ENCODE data around the gene SCN11A. TPM values are rescaled to one million over a fixed set of nuclear protein-coding genes. Genes with fewer than 3 reads are reported as not detected.

Gene SCN11A
- total RNA-seq, 1 donor from 2014 or later, result 0.69 TPM

DNA sequence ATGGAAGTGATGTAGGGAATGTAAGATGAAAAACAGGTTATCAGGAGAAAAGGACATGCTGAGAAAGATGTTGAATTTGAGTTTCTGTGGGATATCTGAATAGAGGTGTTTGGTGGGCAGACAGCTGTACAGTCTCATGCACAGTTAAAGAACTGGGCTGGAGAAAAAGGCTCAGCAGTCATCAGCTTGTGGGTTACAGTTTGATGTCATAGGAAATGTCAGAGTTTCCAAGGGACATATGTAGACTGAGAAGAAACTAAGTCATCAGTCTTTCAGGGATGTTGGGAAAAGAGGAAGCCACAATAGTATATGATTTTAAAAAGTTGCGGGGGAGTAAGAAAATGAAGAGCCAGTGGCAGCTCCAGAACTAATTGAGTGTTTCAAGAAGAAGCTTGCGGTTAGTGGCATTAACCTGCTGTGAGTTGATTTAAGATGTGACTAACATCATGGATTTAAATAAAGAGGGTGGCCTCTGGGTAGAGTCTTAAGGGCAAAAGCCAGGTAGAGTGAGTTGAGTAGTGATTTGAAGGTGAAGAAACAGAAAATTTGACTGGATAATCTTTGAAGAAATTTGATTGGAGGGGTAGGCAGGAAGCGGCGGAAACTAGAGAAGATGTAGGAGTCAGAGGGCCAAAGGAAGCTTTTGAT, 31.0 kb upstream of the SCN11A start:
- no peaks in the 10 kb centered on the region for H3K27me3 Mint-ChIP-seq (ENCODE audit: unreplicated experiment)
- H3K36me3 Mint-ChIP-seq (ENCODE audit: low read depth, unreplicated experiment), result peaks cover 28% of the 10 kb centered on the region
- no peaks in the 10 kb centered on the region for H3K9me3 Mint-ChIP-seq (ENCODE audit: unreplicated experiment)
- peak overlapping the region; percentile 25 for H3K27ac Mint-ChIP-seq (ENCODE audit: unreplicated experiment)
- no peak for DNase-seq (ENCODE audit: low spot score)
- H3K4me1 Mint-ChIP-seq (ENCODE audit: unreplicated experiment), result peaks cover 33% of the 10 kb centered on the region
- TF ChIP-seq, protein P1, sequence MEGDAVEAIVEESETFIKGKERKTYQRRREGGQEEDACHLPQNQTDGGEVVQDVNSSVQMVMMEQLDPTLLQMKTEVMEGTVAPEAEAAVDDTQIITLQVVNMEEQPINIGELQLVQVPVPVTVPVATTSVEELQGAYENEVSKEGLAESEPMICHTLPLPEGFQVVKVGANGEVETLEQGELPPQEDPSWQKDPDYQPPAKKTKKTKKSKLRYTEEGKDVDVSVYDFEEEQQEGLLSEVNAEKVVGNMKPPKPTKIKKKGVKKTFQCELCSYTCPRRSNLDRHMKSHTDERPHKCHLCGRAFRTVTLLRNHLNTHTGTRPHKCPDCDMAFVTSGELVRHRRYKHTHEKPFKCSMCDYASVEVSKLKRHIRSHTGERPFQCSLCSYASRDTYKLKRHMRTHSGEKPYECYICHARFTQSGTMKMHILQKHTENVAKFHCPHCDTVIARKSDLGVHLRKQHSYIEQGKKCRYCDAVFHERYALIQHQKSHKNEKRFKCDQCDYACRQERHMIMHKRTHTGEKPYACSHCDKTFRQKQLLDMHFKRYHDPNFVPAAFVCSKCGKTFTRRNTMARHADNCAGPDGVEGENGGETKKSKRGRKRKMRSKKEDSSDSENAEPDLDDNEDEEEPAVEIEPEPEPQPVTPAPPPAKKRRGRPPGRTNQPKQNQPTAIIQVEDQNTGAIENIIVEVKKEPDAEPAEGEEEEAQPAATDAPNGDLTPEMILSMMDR (IDR thresholded peaks at IDR 0.05; ENCODE audit: unreplicated experiment), result no peak
- peak overlapping the region; percentile 49 for H3K4me3 Mint-ChIP-seq (ENCODE audit: unreplicated experiment)

DNA sequence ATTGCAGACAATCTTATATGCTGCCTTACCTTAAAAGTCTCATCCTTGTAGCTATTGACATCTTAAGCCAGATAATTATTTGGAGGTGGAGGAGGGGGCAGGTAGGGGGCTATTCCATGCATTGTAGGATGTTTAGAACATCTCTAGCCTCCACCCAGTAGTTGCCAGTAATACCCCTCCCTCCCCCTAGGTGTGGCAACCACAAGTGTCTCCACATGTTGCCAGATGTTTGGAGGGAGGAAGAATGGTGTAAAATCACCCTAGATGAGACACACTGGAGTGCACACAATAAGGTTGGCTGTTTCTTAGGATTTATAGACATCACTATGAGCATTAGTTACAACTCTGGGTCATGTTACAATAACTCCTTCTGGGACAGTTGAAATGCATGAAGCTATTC, 28.3 kb upstream of the SCN11A start:
- DNase-seq (ENCODE audit: low spot score), result no peak
- H3K4me3 Mint-ChIP-seq (ENCODE audit: unreplicated experiment), result no peak overlapping the region
- TF ChIP-seq, protein P1 (IDR thresholded peaks at IDR 0.05; ENCODE audit: unreplicated experiment), result no peak
- no peaks in the 10 kb centered on the region for H3K9me3 Mint-ChIP-seq (ENCODE audit: unreplicated experiment)
- no peaks in the 10 kb centered on the region for H3K27me3 Mint-ChIP-seq (ENCODE audit: unreplicated experiment)
- peaks cover 27% of the 10 kb centered on the region for H3K36me3 Mint-ChIP-seq (ENCODE audit: low read depth, unreplicated experiment)
- H3K27ac Mint-ChIP-seq (ENCODE audit: unreplicated experiment), result peak overlapping the region; percentile 95
- peaks cover 33% of the 10 kb centered on the region for H3K4me1 Mint-ChIP-seq (ENCODE audit: unreplicated experiment)

DNA sequence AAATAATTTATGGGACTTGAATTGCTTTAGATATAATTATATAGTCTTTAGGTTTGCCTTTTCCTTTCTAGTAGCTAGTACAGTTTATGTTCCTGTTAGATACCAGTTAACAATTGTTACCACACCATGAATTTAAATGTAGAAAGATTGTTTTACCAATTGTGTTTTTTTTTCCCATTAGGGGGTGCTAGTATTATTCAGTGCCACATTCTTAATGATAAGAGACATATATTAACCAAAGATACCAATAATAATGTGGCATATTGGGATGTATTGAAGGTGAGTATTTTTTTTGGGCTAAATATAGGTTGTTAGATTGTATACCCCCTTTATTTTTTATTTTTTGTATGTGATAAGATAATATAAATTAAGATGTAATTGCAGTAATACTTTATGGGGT, 27.8 kb upstream of the SCN11A start:
- Mint-ChIP-seq H3K27ac (ENCODE audit: unreplicated experiment) (no peak overlapping the region), H3K27me3 (ENCODE audit: unreplicated experiment) (no peaks in the 10 kb centered on the region), H3K9me3 (ENCODE audit: unreplicated experiment) (no peaks in the 10 kb centered on the region), H3K36me3 (ENCODE audit: low read depth, unreplicated experiment) (peaks cover 32% of the 10 kb centered on the region), H3K4me3 (ENCODE audit: unreplicated experiment) (no peak overlapping the region), H3K4me1 (ENCODE audit: unreplicated experiment) (peaks cover 35% of the 10 kb centered on the region)
- no peak for DNase-seq (ENCODE audit: low spot score)
- TF ChIP-seq, protein P1 (IDR thresholded peaks at IDR 0.05; ENCODE audit: unreplicated experiment), result no peak

DNA sequence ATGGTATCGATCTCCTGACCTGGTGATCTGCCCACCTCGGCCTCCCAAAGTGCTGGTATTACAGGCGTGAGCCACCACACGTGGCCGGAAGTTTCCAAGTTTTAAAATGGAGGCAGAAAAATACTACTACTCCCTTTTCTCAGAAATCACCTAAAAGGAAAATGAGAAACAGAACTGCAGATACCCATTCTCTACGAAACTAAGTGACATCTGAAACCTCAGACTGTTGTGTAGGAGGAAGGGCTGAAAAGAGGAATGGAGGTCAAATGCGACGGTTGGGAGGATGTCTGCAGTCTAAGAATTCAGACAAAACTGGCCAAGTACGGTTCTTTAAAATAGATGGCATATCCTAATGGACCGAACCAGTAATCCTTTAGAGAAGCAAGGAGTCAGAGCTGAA, 24.2 kb upstream of the SCN11A start:
- DNase-seq (ENCODE audit: low spot score), result no peak
- peaks cover 34% of the 10 kb centered on the region for H3K36me3 Mint-ChIP-seq (ENCODE audit: low read depth, unreplicated experiment)
- no peak overlapping the region for H3K4me3 Mint-ChIP-seq (ENCODE audit: unreplicated experiment)
- H3K27ac Mint-ChIP-seq (ENCODE audit: unreplicated experiment), result no peak overlapping the region
- H3K9me3 Mint-ChIP-seq (ENCODE audit: unreplicated experiment), result no peaks in the 10 kb centered on the region
- TF ChIP-seq, protein P1 (IDR thresholded peaks at IDR 0.05; ENCODE audit: unreplicated experiment), result no peak
- no peaks in the 10 kb centered on the region for H3K27me3 Mint-ChIP-seq (ENCODE audit: unreplicated experiment)
- peaks cover 15% of the 10 kb centered on the region for H3K4me1 Mint-ChIP-seq (ENCODE audit: unreplicated experiment)

DNA sequence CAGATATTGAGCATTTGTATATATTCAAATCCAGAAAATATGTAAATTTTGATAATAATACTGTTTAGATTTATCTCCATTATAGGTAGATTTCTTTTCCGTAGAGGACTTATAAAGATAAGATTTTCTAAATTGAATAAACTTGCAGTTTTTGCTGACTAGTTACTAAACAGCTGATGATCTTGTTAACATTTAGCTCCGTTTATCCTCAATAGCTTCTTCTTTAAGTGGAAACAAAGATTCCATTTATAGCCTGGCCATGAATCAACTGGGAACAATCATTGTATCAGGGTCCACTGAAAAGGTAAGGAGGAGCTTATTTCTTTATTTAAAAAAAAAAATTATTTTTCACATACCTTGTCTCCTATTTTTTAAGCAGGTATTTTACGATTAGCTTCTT, 16.8 kb upstream of the SCN11A start:
- no peak overlapping the region for H3K4me3 Mint-ChIP-seq (ENCODE audit: unreplicated experiment)
- no peak for DNase-seq (ENCODE audit: low spot score)
- H3K4me1 Mint-ChIP-seq (ENCODE audit: unreplicated experiment), result no peaks in the 10 kb centered on the region
- TF ChIP-seq, protein P1 (IDR thresholded peaks at IDR 0.05; ENCODE audit: unreplicated experiment), result no peak
- H3K27me3 Mint-ChIP-seq (ENCODE audit: unreplicated experiment), result no peaks in the 10 kb centered on the region
- H3K9me3 Mint-ChIP-seq (ENCODE audit: unreplicated experiment), result no peaks in the 10 kb centered on the region
- no peak overlapping the region for H3K27ac Mint-ChIP-seq (ENCODE audit: unreplicated experiment)
- H3K36me3 Mint-ChIP-seq (ENCODE audit: low read depth, unreplicated experiment), result peaks cover 17% of the 10 kb centered on the region
